Bronchial epithelial cell (primary cell): Measurements from ENCODE around the gene MSH5. TPM values are rescaled to one million over a fixed set of nuclear protein-coding genes. Genes with fewer than 3 reads are reported as not detected.

Experiments
- DNase-seq: peaks from one replicate; pipeline ENCODE4 v3.0.0-alpha.2; 2010; ENCODE audit warnings: low read depth
- FAIRE-seq: peaks from 2 replicates; lab custom pipeline; 2011; peaks lifted over from hg19 to GRCh38; lab: Jason Lieb, UNC
- H3K27me3 ChIP-seq: 2 replicates; pipeline ENCODE4 v1.5.1; 2011; ENCODE audit warnings: low read length; ENCODE audit not compliant: control insufficient read depth, insufficient read depth
- H3K36me3 ChIP-seq: 2 replicates; pipeline ENCODE4 v1.5.1; 2011; ENCODE audit warnings: low read length; ENCODE audit not compliant: control insufficient read depth, insufficient read depth
- H3K4me3 ChIP-seq: 2 replicates; pipeline ENCODE4 v1.5.1; 2011; ENCODE audit warnings: mild to moderate bottlenecking, low read depth, low read length, control low read depth
- total RNA-seq: library from RNA; depleted of rRNA; stranded (reverse); fragments of >200 nt; gene quantifications from 2 replicates; pipeline ENCODE4 v1.2.1, GENCODE V29; 2014
- TF ChIP-seq, protein P1 (sequence below): IDR thresholded peaks from 2 replicates; pipeline ENCODE4 v1.5.1; 2011; ENCODE audit warnings: mild to moderate bottlenecking, moderate library complexity, low read length, control low read depth, inconsistent platforms; ENCODE audit not compliant: insufficient read depth, severe bottlenecking

Gene MSH5
- total RNA-seq, 1 donor from 2014 or later = 3.4 TPM

GRCh38 chr6:31734821-31735406, 4.9 kb upstream of the MSH5 start:
- FAIRE-seq = no peak
- peak; percentile 86 for DNase-seq
- TF ChIP-seq, protein P1, sequence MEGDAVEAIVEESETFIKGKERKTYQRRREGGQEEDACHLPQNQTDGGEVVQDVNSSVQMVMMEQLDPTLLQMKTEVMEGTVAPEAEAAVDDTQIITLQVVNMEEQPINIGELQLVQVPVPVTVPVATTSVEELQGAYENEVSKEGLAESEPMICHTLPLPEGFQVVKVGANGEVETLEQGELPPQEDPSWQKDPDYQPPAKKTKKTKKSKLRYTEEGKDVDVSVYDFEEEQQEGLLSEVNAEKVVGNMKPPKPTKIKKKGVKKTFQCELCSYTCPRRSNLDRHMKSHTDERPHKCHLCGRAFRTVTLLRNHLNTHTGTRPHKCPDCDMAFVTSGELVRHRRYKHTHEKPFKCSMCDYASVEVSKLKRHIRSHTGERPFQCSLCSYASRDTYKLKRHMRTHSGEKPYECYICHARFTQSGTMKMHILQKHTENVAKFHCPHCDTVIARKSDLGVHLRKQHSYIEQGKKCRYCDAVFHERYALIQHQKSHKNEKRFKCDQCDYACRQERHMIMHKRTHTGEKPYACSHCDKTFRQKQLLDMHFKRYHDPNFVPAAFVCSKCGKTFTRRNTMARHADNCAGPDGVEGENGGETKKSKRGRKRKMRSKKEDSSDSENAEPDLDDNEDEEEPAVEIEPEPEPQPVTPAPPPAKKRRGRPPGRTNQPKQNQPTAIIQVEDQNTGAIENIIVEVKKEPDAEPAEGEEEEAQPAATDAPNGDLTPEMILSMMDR = no peak
- peak overlapping the region; percentile 52 for H3K4me3 ChIP-seq
- no peaks in the 10 kb centered on the region for H3K27me3 ChIP-seq
- peaks cover 21% of the 10 kb centered on the region for H3K36me3 ChIP-seq

DNA sequence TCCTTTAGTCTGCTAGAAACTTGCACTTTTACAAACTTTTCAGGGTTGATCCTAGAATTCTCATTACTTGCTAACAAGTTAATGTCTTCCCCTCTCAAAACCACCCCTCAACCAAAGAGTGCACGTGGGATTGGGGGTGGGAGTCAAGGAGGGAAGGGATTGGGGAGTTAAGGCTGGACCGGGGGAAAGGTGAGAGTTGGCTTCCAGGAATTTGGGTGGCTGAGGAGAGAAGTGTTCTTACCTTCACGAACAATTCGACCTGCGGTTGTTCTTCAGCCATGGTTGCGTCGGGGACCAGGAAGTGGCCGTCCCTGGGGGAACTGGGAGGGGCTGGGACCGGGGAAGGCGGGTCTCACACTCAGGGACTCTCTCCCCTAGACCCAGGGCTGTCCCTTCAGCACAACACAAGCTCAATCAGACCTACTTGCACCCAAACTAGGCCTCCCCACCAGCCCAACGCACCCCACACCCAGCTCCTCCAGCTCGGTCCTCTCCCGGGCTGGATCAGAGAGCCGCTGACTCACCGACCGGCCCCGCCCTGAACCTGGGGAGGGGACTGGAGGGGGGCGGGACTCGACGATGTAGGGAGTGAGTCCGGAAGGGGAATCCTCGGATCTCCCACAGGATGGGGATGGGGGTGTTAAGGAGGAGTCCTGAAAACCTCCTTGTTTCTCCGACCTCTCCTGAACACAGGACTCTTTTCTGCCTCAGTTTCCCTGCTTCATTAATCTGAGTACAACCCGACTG, 3.6 kb upstream of the MSH5 start, which contains the start of gene CLIC1:
TSS of gene CLIC1 (minus strand) at position 510 of the 747 bp plus-strand sequence. CDS start at position 280, 230 bp downstream.
- Histone ChIP-seq H3K27me3 (no peaks in the 10 kb centered on the region), H3K4me3 (peak within 1 kb of the TSS; percentile 52), H3K36me3 (peaks cover 19% of the 10 kb centered on the region)
- FAIRE-seq (no peak), DNase-seq (peak; percentile 76)
- TF ChIP-seq, protein P1 = no peak

DNA sequence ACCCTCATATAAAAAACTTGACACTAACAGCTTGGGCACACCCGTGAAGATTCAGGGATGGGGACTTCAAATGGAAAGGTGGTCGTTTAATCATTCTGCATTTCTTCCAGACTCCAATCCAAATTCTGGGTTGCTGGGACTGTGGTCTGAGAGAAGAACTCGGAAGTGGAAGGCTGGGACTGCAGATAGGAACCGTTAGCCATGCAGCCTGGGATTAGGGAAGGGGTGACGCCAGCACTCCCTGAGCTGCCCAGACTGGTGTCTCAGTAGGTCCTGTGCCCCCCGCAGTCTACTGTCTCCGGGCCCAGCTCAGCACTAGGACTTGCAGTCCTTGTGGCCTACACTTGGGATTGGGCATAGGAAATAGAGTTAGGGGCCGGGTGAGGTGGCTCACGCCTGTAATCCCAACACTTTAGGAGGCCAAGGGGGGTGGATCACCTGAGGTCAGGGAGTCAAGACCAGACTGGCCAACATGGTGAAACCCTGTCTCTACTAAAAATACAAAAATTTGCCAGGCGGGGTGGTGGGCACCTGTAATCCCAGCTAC, 3.0 kb upstream of the MSH5 start:
- Histone ChIP-seq H3K4me3 (peak overlapping the region; percentile 52), H3K27me3 (no peaks in the 10 kb centered on the region), H3K36me3 (peaks cover 20% of the 10 kb centered on the region)
- DNase-seq = no peak
- no peak for FAIRE-seq
- TF ChIP-seq, protein P1 = no peak

- H3K27me3 ChIP-seq = no peaks in the 10 kb centered on the region
- no peak for FAIRE-seq
- TF ChIP-seq, protein P1 = no peak
- no peak for DNase-seq
- no peak overlapping the region for H3K4me3 ChIP-seq
- H3K36me3 ChIP-seq = peaks cover 17% of the 10 kb centered on the region
Measured at GRCh38 chr6:31737315-31737990, 2.4 kb upstream of the MSH5 start.

- H3K36me3 ChIP-seq = peaks cover 13% of the 10 kb centered on the region
- DNase-seq (peak; percentile 77), FAIRE-seq (no peak)
- H3K4me3 ChIP-seq = no peak overlapping the region
- TF ChIP-seq, protein P1 = peak; percentile 34
- no peaks in the 10 kb centered on the region for H3K27me3 ChIP-seq
Measured at GRCh38 chr6:31737991-31738979, 1.5 kb upstream of the MSH5 start.
